Measurements from ENCODE around the gene SMCO2.

DNA sequence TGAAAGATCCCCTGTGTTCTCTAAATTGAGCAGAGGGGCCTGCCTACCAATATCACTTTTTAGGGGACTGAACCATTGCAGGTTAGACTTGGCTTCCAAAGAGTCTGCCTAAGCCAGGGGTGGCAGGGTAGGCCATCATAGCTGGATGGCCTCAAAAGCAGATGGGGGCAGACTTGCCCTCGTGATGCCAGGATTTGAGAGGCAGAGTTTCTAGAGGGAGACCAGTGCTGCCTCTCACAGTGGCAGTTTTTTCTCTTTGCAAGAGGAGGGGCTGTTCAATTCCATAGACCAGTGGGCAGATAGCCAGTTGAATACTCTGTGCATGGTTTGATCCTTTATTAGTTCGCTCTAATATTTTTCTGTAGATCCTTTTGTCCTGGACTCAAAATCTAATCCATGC, 23.8 kb upstream of the SMCO2 start:
- TF ChIP-seq RAD21 (IDR thresholded peaks at IDR 0.05; ENCODE audit: low read depth), result peak; percentile 23; the same call in 1 of the 2 replicates
- no peak for TF ChIP-seq TAF1 (IDR thresholded peaks at IDR 0.05; ENCODE audit: low read depth)
- TF ChIP-seq CREB1 (IDR thresholded peaks at IDR 0.05; ENCODE audit: low read depth), result no peak
- no peak for TF ChIP-seq CEBPB (IDR thresholded peaks at IDR 0.05)
- TF ChIP-seq EGR1 (IDR thresholded peaks at IDR 0.05), result no peak
- no peak for TF ChIP-seq MAX (IDR thresholded peaks at IDR 0.05)
- TF ChIP-seq FOXM1 (IDR thresholded peaks at IDR 0.05; ENCODE audit: borderline replicate concordance, low read depth), result no peak
- no peak for TF ChIP-seq EP300 (IDR thresholded peaks at IDR 0.05; ENCODE audit: borderline replicate concordance)
- TF ChIP-seq USF1 (IDR thresholded peaks at IDR 0.05), result no peak
- TF ChIP-seq REST (IDR thresholded peaks at IDR 0.05; ENCODE audit: low read depth), result no peak
- no peak for TF ChIP-seq NFIC (IDR thresholded peaks at IDR 0.05)
- TF ChIP-seq TCF12 (IDR thresholded peaks at IDR 0.05; ENCODE audit: low read depth), result no peak
- TF ChIP-seq YY1 (IDR thresholded peaks at IDR 0.05; ENCODE audit: low read depth), result no peak
- TF ChIP-seq ZBTB7A (IDR thresholded peaks at IDR 0.05; ENCODE audit: low read depth), result no peak
